Measurements from ENCODE around the gene TMTC1.

DNA sequence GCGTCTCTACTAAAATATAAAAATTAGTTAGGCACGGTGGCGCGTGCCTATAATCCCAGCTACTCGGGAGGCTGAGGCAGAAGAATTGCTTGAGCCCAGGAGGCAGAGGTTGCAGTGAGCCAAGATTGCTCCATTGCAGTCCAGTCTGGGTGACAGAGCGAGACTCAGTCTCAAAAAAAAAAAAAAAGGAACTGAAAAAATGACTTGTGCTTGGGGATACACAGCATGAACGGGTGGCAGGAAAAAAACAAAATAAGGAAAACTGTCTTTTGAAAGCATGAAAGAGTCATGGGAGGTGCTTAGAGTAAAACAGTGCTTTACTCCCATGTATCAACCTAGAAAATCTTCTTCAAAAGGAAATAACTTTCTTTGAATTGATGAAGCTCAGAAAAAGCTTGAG is 80.8 kb downstream of the TMTC1 start:
- TF ChIP-seq CTCF (IDR thresholded peaks at IDR 0.05; ENCODE audit: poor library complexity) = no peak
- TF ChIP-seq EZH2phosphoT487 (IDR thresholded peaks at IDR 0.05; ENCODE audit: low read depth, severe bottlenecking, unreplicated experiment) = no peak

All from hepatocyte (in vitro differentiated cells).